H1 (cell line): ENCODE data around the gene NPS.

Source experiments
- POU5F1 ChIP-seq: IDR thresholded peaks from 2 replicates; pipeline ENCODE4 v1.6.1; 2011; ENCODE audit warnings: low read depth, mild to moderate bottlenecking, low read length, moderate library complexity
- RXRA ChIP-seq: IDR thresholded peaks from 2 replicates; pipeline ENCODE4 v1.6.1; 2011; ENCODE audit warnings: low read depth, mild to moderate bottlenecking, low read length, moderate library complexity; ENCODE audit not compliant: insufficient read depth
- ZNF274 ChIP-seq: IDR thresholded peaks from 2 replicates; pipeline ENCODE4 v1.7.0; 2012; ENCODE audit warnings: low read length, borderline replicate concordance; ENCODE audit errors: extremely low read depth
- TF ChIP-seq, protein P1 (sequence below): fragments of 300-600 bp; sonication (generic); IDR thresholded peaks from 2 replicates; pipeline ENCODE4 v1.7.1; 2012; ENCODE audit warnings: low read length, moderate library complexity, mild to moderate bottlenecking, inconsistent platforms; ENCODE audit not compliant: insufficient replicate concordance

- TF ChIP-seq, protein P1, sequence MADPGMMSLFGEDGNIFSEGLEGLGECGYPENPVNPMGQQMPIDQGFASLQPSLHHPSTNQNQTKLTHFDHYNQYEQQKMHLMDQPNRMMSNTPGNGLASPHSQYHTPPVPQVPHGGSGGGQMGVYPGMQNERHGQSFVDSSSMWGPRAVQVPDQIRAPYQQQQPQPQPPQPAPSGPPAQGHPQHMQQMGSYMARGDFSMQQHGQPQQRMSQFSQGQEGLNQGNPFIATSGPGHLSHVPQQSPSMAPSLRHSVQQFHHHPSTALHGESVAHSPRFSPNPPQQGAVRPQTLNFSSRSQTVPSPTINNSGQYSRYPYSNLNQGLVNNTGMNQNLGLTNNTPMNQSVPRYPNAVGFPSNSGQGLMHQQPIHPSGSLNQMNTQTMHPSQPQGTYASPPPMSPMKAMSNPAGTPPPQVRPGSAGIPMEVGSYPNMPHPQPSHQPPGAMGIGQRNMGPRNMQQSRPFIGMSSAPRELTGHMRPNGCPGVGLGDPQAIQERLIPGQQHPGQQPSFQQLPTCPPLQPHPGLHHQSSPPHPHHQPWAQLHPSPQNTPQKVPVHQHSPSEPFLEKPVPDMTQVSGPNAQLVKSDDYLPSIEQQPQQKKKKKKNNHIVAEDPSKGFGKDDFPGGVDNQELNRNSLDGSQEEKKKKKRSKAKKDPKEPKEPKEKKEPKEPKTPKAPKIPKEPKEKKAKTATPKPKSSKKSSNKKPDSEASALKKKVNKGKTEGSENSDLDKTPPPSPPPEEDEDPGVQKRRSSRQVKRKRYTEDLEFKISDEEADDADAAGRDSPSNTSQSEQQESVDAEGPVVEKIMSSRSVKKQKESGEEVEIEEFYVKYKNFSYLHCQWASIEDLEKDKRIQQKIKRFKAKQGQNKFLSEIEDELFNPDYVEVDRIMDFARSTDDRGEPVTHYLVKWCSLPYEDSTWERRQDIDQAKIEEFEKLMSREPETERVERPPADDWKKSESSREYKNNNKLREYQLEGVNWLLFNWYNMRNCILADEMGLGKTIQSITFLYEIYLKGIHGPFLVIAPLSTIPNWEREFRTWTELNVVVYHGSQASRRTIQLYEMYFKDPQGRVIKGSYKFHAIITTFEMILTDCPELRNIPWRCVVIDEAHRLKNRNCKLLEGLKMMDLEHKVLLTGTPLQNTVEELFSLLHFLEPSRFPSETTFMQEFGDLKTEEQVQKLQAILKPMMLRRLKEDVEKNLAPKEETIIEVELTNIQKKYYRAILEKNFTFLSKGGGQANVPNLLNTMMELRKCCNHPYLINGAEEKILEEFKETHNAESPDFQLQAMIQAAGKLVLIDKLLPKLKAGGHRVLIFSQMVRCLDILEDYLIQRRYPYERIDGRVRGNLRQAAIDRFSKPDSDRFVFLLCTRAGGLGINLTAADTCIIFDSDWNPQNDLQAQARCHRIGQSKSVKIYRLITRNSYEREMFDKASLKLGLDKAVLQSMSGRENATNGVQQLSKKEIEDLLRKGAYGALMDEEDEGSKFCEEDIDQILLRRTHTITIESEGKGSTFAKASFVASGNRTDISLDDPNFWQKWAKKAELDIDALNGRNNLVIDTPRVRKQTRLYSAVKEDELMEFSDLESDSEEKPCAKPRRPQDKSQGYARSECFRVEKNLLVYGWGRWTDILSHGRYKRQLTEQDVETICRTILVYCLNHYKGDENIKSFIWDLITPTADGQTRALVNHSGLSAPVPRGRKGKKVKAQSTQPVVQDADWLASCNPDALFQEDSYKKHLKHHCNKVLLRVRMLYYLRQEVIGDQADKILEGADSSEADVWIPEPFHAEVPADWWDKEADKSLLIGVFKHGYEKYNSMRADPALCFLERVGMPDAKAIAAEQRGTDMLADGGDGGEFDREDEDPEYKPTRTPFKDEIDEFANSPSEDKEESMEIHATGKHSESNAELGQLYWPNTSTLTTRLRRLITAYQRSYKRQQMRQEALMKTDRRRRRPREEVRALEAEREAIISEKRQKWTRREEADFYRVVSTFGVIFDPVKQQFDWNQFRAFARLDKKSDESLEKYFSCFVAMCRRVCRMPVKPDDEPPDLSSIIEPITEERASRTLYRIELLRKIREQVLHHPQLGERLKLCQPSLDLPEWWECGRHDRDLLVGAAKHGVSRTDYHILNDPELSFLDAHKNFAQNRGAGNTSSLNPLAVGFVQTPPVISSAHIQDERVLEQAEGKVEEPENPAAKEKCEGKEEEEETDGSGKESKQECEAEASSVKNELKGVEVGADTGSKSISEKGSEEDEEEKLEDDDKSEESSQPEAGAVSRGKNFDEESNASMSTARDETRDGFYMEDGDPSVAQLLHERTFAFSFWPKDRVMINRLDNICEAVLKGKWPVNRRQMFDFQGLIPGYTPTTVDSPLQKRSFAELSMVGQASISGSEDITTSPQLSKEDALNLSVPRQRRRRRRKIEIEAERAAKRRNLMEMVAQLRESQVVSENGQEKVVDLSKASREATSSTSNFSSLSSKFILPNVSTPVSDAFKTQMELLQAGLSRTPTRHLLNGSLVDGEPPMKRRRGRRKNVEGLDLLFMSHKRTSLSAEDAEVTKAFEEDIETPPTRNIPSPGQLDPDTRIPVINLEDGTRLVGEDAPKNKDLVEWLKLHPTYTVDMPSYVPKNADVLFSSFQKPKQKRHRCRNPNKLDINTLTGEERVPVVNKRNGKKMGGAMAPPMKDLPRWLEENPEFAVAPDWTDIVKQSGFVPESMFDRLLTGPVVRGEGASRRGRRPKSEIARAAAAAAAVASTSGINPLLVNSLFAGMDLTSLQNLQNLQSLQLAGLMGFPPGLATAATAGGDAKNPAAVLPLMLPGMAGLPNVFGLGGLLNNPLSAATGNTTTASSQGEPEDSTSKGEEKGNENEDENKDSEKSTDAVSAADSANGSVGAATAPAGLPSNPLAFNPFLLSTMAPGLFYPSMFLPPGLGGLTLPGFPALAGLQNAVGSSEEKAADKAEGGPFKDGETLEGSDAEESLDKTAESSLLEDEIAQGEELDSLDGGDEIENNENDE: no peak
- TF ChIP-seq ZNF274 (no peak), RXRA (no peak), POU5F1 (no peak)
Measured at GRCh38 chr10:127576740-127577161, 27.6 kb downstream of the NPS start.
